GM13976 (cell line): ENCODE results near the gene LYPD6B.

Source experiments
- DNase-seq: peaks from one replicate; pipeline ENCODE4 v3.0.0; 2012; ENCODE audit warnings: low spot score
- in situ Hi-C: fragments of 300-500 bp; cut with MboI; formaldehyde crosslinking; loops from one replicate; pipeline ENCODE4 v1.12.0; 2022; ENCODE audit warnings: low sequenced_read_pairs, mixed read lengths, inconsistent platforms; ENCODE audit not compliant: unreplicated experiment
- TF ChIP-seq, protein P1 (sequence below): IDR thresholded peaks from 2 replicates; pipeline ENCODE4 v1.5.1; 2012; ENCODE audit warnings: borderline replicate concordance, mild to moderate bottlenecking; ENCODE audit not compliant: insufficient read depth; ENCODE audit errors: extremely low read depth, missing control alignments, control extremely low read depth

Gene LYPD6B

DNA sequence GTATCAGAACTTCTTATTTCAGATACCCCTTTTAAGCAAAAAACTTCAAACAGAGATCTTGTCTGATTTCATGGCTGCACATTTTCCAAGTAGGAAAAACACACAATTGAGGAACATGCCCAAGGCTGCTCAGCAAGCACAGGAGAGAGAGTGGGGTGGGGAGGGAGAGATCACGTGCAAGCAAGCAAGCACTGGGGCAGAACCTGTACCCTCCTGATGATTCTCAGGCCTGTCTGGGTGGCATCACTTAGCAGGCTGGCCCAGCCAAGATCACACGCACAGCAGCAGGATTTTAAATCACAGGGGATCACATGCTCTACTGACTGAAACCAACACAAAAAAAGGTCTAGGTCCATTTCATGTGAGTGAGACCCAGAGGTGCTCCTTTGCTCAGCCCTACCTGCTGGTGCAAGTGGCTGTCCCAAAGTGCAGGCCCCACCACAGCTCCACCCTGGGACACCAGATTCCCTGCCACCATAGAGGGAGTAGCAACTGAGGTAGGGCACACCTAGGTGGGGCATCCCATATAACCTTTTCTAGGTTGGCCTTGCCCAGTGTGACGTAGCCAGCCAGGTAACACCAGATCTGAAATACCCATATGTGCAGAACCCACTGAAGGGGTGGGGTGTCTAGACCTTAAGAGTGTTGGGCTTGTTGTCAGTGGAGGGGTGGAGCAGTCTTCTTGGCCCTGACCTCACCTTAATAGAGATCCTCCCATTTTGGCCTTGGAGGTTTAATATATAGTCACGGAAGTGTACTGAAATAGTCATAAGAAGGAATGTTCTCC, 1.8 kb upstream of the LYPD6B start:
- in situ Hi-C loops = no loop called here
- TF ChIP-seq, protein P1, sequence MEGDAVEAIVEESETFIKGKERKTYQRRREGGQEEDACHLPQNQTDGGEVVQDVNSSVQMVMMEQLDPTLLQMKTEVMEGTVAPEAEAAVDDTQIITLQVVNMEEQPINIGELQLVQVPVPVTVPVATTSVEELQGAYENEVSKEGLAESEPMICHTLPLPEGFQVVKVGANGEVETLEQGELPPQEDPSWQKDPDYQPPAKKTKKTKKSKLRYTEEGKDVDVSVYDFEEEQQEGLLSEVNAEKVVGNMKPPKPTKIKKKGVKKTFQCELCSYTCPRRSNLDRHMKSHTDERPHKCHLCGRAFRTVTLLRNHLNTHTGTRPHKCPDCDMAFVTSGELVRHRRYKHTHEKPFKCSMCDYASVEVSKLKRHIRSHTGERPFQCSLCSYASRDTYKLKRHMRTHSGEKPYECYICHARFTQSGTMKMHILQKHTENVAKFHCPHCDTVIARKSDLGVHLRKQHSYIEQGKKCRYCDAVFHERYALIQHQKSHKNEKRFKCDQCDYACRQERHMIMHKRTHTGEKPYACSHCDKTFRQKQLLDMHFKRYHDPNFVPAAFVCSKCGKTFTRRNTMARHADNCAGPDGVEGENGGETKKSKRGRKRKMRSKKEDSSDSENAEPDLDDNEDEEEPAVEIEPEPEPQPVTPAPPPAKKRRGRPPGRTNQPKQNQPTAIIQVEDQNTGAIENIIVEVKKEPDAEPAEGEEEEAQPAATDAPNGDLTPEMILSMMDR = no peak
- no peak for DNase-seq

DNA sequence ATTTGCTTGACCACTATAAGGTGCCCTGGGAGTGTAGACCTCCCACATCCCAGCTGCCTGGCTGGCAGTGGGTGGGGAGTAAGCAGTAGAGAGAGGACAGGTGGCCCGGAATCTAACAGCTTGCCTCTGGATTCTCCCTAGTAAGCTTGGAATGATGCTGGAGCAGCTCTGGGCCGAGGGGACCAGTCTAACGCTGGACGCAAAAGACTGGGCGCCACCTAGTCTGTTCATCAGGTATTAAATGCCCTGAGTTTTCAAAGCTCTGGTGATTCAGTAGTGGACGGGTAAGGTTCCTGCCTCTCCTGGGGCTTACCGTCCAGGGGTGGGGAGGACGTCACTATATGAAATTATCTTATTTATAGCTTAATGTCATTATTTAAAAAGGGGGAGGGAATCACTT, 648 bp upstream of the LYPD6B start:
- TF ChIP-seq, protein P1 = no peak
- DNase-seq = no peak

DNA sequence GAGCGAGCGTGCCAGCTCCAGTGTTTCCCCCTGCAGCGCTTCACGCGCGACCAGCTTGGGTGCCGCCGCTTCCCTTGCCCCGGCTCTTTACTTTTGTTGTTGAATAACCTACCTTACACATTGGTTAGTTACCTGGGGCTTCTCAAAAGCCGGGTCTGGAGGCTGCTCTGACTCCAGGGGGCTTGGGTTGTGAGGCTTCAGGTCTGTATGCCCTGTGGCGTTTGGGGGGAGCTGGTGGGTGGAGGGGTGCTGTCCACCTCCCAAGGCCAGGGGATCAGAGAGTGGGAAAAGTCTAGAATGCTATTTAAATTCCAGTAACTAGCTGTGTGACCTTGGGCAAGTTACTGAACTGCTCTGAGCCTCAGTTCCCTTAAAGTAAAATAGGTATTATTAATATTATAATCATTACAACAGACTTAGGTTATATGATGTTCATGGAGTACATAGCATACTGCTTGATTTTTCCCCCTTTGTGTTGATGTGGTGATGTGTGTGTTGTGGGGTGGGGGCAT, 770 bp downstream of the LYPD6B start:
- DNase-seq = no peak
- TF ChIP-seq, protein P1 = no peak
- in situ Hi-C loops = no loop called here

More for the DNA sequence above, 648 bp upstream of the LYPD6B start:
- in situ Hi-C loops = no loop called here

DNA sequence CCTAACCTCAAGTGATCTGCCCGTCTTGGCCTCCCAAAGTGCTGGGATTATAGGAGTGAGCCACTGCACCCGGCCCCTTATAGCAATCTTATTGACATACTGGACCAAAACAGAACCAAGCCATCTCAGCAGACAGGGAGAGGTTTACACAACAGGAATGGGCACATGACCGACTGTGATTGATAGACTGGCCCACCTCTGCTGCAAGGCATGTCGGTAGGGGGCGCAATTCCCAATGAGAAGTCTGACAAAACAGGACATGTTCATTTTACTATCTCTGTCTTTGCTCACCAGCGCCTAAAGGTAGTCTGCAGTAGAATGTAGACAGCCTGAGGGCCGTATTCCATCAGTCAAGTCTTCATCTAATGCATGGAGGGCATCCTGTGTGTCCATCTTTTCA, 2.0 kb downstream of the LYPD6B start:
- DNase-seq = peak; percentile 64
- TF ChIP-seq, protein P1 = peak; percentile 59
- in situ Hi-C loops = no loop called here

DNA sequence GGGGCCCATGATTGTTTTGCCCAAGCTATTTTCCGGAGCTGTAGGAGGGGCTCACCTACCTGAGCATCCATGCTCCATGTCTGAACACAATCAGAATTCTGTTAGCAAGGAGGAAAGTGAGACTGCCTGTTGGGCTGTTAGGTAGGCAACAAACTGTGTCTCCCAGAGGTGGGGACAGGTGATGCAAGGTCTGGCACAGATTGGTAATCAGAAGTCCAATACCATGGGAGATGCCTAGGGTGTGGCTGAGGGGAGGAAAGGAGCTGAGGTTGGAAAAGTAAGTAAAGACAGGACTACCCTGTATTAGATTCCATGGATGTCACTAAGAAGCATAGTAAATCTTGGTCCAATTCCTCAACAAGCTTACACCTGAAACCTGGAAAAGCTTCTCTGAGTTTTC, 3.0 kb downstream of the LYPD6B start:
- DNase-seq = no peak
- in situ Hi-C loops = no loop called here

DNA sequence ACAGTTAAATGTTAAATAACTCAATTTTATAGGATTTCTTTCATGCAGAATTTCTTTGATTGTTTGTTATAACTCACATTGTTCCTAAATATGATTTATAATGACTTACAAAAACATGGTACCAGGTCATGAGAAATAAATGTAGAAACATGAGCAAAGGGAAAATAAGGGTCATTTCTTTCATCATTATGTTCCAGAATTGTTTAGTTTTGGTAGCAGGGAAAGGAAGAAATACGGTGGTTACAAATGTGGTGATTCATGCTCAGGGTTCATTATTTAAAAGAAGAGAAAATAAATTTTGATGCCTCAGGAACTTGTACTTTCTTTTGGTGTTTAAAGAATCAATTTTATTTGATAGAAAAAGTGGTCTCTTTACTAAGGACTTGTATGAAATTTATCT, 4.4 kb downstream of the LYPD6B start:
- TF ChIP-seq, protein P1 = no peak
- no peak for DNase-seq
- in situ Hi-C loops = no loop called here

More for the DNA sequence above, 3.0 kb downstream of the LYPD6B start:
- TF ChIP-seq, protein P1 = no peak
